ENCODE measurements around the gene NEMF. TPM values are rescaled to one million over a fixed set of nuclear protein-coding genes. Genes with fewer than 3 reads are reported as not detected.
"Not testable (repeated sequence)": the region's sequence is repeated elsewhere in the genome, so short reads cannot be mapped to it uniquely, and the experiment has no call there.

Gene NEMF
- total RNA-seq, 2 donors from 2014 or later = 79.9 to 86.6 TPM

DNA sequence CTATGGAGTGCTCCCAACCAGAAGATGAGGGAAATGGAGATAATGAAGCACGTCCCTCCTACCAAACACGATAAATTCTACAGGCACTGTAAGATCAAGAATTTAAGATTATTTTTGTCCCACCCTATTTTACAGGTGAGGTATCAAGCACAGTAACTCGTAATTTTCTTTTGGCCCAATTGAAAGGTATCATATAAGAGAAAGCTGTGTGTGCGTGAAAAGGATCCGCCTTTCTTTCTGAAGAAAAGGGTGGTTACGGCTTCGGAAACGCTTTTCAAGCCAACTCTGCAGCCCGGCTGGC, 85.4 kb downstream of the NEMF start:
- H3K9me3 Mint-ChIP-seq = no peaks in the 10 kb centered on the region
- H3K27ac Mint-ChIP-seq = peak overlapping the region; percentile 98
- ATAC-seq (replicated peaks) = no peak

GRCh38 chr14:49766839-49767238, 85.7 kb downstream of the NEMF start:
- Mint-ChIP-seq H3K36me3 (ENCODE audit: low read depth) (peaks cover 9% of the 10 kb centered on the region), H3K9me3 (no peaks in the 10 kb centered on the region), H3K27me3 (no peaks in the 10 kb centered on the region), H3K4me1 (peaks cover 4% of the 10 kb centered on the region), H3K27ac (peak overlapping the region; percentile 98), H3K4me3 (peak overlapping the region; percentile 91)
- ATAC-seq (replicated peaks) = no peak

More for the DNA sequence above, 85.4 kb downstream of the NEMF start:
- Mint-ChIP-seq H3K36me3 (ENCODE audit: low read depth) (peaks cover 9% of the 10 kb centered on the region), H3K4me3 (peak overlapping the region; percentile 91), H3K27me3 (no peaks in the 10 kb centered on the region), H3K4me1 (peaks cover 4% of the 10 kb centered on the region)

DNA sequence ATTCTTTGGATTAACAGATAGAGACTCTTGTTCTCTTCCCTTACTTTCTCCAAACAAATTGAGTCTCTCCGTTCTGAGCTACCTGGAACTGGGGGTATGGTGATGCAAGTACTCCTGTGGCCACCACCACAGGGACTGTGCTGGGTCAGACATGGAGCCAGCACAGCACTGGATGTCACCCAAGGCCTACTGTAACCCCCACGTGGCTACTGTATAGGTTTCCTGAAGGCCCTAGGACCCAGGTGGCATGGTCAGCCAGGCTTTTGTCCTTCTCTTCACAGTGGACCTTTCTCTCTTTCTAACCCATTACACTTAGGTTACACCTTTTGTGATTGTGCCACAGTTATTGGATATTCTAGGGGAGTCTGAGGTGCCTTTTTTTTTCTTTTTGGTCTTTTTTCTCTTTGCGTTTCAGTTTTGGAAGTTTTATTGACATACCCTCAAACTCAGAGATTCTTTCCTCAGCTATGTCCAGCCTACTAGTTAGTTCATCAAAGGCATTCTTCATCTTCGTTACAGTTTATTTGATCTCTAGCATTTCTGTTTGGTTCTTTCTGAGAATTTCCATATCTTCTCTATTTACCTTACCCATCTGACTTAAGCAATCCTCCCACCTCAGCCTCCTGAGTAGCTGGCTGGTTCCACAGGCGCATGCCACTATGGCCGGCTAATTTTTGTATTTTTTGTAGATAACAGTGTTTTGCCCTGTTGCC, 90.6 kb downstream of the NEMF start:
- Mint-ChIP-seq H3K4me1 (no peaks in the 10 kb centered on the region), H3K27me3 (no peaks in the 10 kb centered on the region)
- no peak for ATAC-seq (replicated peaks)

GRCh38 chr14:49755378-49755777, 97.2 kb downstream of the NEMF start:
- no peaks in the 10 kb centered on the region for H3K9me3 Mint-ChIP-seq
- H3K27ac Mint-ChIP-seq = no peak overlapping the region
- no peaks in the 10 kb centered on the region for H3K27me3 Mint-ChIP-seq
- no peak overlapping the region for H3K4me3 Mint-ChIP-seq
- H3K4me1 Mint-ChIP-seq = no peaks in the 10 kb centered on the region
- ATAC-seq (replicated peaks) = no peak
- no peaks in the 10 kb centered on the region for H3K36me3 Mint-ChIP-seq (ENCODE audit: low read depth)

More for the DNA sequence above, 90.6 kb downstream of the NEMF start:
- no peak overlapping the region for H3K4me3 Mint-ChIP-seq
- no peaks in the 10 kb centered on the region for H3K9me3 Mint-ChIP-seq
- no peaks in the 10 kb centered on the region for H3K36me3 Mint-ChIP-seq (ENCODE audit: low read depth)
- no peak overlapping the region for H3K27ac Mint-ChIP-seq

DNA sequence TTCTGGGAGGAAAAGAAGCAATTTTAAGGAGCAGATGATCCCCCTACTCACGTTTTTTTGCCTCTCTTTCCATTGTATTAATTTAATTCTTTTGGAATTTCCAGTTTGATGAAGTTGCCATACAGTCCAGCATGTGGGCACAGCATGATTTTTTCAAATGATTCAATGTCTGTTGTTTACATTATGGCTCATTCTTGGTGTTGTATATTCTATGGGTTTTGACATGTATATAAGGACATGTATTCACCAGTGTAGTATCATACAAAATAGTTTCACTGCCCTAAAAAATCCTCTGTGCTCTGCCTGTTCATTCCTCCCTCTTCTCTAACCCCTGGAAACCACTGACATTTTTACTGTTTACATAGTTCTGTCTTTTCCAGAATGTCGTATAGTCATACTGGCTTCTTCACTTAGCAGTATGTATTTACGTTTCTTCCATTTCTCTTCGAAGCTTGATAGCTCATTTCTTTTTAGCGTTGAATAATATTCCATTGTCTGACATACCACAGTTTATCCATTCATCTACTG, 98.0 kb downstream of the NEMF start:
- H3K4me1 Mint-ChIP-seq = no peaks in the 10 kb centered on the region
- no peak overlapping the region for H3K4me3 Mint-ChIP-seq
- H3K36me3 Mint-ChIP-seq (ENCODE audit: low read depth) = no peaks in the 10 kb centered on the region
- ATAC-seq (replicated peaks) = no peak
- no peaks in the 10 kb centered on the region for H3K27me3 Mint-ChIP-seq
- H3K27ac Mint-ChIP-seq = no peak overlapping the region
- H3K9me3 Mint-ChIP-seq = no peaks in the 10 kb centered on the region

GRCh38 chr14:49746476-49746875, 106.1 kb downstream of the NEMF start:
- not testable (repeated sequence) for ATAC-seq (replicated peaks); H3K4me3 Mint-ChIP-seq; H3K27me3 Mint-ChIP-seq; H3K27ac Mint-ChIP-seq; H3K36me3 Mint-ChIP-seq (ENCODE audit: low read depth); H3K9me3 Mint-ChIP-seq; H3K4me1 Mint-ChIP-seq

- ATAC-seq (replicated peaks) = no peak
- H3K4me3 Mint-ChIP-seq = no peak overlapping the region
- H3K36me3 Mint-ChIP-seq (ENCODE audit: low read depth) = no peaks in the 10 kb centered on the region
- no peaks in the 10 kb centered on the region for H3K4me1 Mint-ChIP-seq
- no peaks in the 10 kb centered on the region for H3K9me3 Mint-ChIP-seq
- no peaks in the 10 kb centered on the region for H3K27me3 Mint-ChIP-seq
- no peak overlapping the region for H3K27ac Mint-ChIP-seq
Observed at GRCh38 chr14:49745191-49745590, 107.4 kb downstream of the NEMF start.

DNA sequence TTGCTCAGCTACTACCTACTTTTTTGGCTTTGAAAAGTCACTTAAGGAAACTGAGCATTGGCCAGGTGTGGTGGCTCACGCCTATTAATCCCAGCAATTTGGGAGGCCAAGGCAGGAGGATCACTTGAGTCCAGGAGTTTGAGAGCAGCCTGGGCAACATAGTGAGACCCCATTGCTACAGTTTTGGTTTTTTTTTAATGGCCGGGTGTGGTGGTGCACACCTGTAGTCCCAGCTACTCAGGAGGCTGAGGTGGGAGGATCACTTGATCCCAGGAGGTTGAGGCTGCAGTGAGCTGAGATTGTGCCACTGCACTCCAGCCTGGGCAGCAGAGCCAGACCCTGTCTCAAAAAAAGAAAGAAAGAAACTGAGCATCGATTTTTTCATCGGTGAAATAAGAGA, 116.9 kb downstream of the NEMF start:
- H3K27ac Mint-ChIP-seq = not testable (repeated sequence)

GRCh38 chr14:49733836-49734235, 118.8 kb downstream of the NEMF start:
- peaks cover 6% of the 10 kb centered on the region for H3K36me3 Mint-ChIP-seq (ENCODE audit: low read depth)
- H3K27ac Mint-ChIP-seq = no peak overlapping the region
- no peak overlapping the region for H3K4me3 Mint-ChIP-seq
- no peak for ATAC-seq (replicated peaks)
- no peaks in the 10 kb centered on the region for H3K4me1 Mint-ChIP-seq
- no peaks in the 10 kb centered on the region for H3K27me3 Mint-ChIP-seq
- no peaks in the 10 kb centered on the region for H3K9me3 Mint-ChIP-seq

More for the DNA sequence above, 116.9 kb downstream of the NEMF start:
- H3K9me3 Mint-ChIP-seq; H3K4me1 Mint-ChIP-seq; H3K4me3 Mint-ChIP-seq; H3K27me3 Mint-ChIP-seq; ATAC-seq (replicated peaks); H3K36me3 Mint-ChIP-seq (ENCODE audit: low read depth): not testable (repeated sequence)

DNA sequence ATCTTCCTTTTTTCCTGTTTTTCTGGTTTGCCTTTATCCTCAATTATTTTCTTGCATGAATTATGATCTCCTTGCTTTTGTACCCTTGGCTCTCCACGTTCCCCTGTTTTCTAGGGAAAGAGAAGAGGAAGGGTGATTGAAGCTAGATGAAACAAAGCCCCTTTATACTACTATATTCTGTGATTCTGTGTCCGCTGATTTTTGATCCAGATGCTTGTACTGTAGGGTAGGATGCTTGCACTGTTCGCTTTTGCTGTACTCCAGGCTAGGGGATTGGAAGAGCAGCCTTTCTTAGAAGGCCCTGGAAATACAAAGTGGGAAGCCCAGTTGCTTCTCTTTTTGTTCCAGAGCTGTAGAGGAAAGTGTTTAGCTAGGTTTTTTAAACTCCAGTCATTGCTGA, 119.7 kb downstream of the NEMF start:
- no peak overlapping the region for H3K27ac Mint-ChIP-seq
- H3K4me3 Mint-ChIP-seq = no peak overlapping the region
- no peak for ATAC-seq (replicated peaks)
- no peaks in the 10 kb centered on the region for H3K9me3 Mint-ChIP-seq
- no peaks in the 10 kb centered on the region for H3K4me1 Mint-ChIP-seq
- peaks cover 8% of the 10 kb centered on the region for H3K36me3 Mint-ChIP-seq (ENCODE audit: low read depth)
- H3K27me3 Mint-ChIP-seq = no peaks in the 10 kb centered on the region

Other genes starting within 250 kb of the NEMF start
- gene RPL36AL, start 232.2 kb downstream of the NEMF start, total RNA-seq = 100 to 1,000 TPM; 182 to 184 TPM
- 10 to 100 TPM; 44.6 to 49.3 TPM for gene MGAT2, start 232.0 kb downstream of the NEMF start, total RNA-seq
- 10 to 100 TPM in 1 of 2 donors, 1 to 10 TPM in 1; 9.3 to 11.6 TPM for gene DNAAF2, start 217.5 kb downstream of the NEMF start, total RNA-seq
- 10 to 100 TPM; 33.5 to 46.8 TPM for gene POLE2, start 164.6 kb downstream of the NEMF start, total RNA-seq
- 1 to 10 TPM in 1 of 2 donors, under 1 TPM in 1; 0.97 to 1.5 TPM for gene KLHDC1, start 159.7 kb downstream of the NEMF start, total RNA-seq
- 10 to 100 TPM; 14.4 to 22.5 TPM for gene KLHDC2, start 84.6 kb downstream of the NEMF start, total RNA-seq
- gene ARF6, start 40.3 kb upstream of the NEMF start, total RNA-seq = 100 to 1,000 TPM; 161 to 163 TPM

Data from activated T-helper 17 cell treated with anti-CD3 and anti-CD28 coated beads, Interleukin-2, amount 50 U/mL, for 72 hours (primary cell).